Esophagus muscularis mucosa (tissue), 4 donors: Measurements from ENCODE around the gene KDSR. TPM values are rescaled to one million over a fixed set of nuclear protein-coding genes. Genes with fewer than 3 reads are reported as not detected.

Experiments
- DNase-seq: peaks from one replicate; pipeline ENCODE4 v3.0.0-alpha.2; 2017; ENCODE audit errors: extremely low spot score
- H3K27ac ChIP-seq, 4 donors: fragments of 200-600 bp; sonication (generic); replicated peaks in 1 of 4; 1 replicate in 3 of 4; 2 replicates in 1 of 4; pipeline ENCODE4 v1.5.1; 2016 to 2019; ENCODE audit warnings: mild to moderate bottlenecking in 1 of 4
- H3K27me3 ChIP-seq, 4 donors: fragments of 200-600 bp; sonication (generic); one replicate each; pipeline versions ENCODE4 v1.5.1 to v1.6.0; 2016 to 2019
- H3K36me3 ChIP-seq, 4 donors: fragments of 200-600 bp; sonication (generic); one replicate each; pipeline ENCODE4 v1.5.1; 2016 to 2019
- H3K4me1 ChIP-seq, 4 donors: fragments of 200-600 bp; sonication (generic); one replicate each; pipeline ENCODE4 v1.5.1; 2016 to 2019
- H3K4me3 ChIP-seq, 4 donors: fragments of 200-600 bp; sonication (generic); 1 replicate in 2 of 4; 2 replicates in 2 of 4; pipeline ENCODE4 v1.5.1; 2016 to 2019; ENCODE audit warnings: mild to moderate bottlenecking in 4 of 4, moderate library complexity in 1 of 4
- H3K9me3 ChIP-seq, 4 donors: fragments of 200-600 bp; sonication (generic); 1 replicate in 3 of 4; 2 replicates in 1 of 4; pipeline ENCODE4 v1.5.1; 2016 to 2019
- EP300 ChIP-seq: sonication (generic); formaldehyde crosslinking; IDR thresholded peaks from one replicate; pipeline ENCODE4 v1.6.1; 2017; ENCODE audit warnings: antibody characterized with exemption
- POLR2A ChIP-seq: fragments of 450-650 bp; IDR thresholded peaks from one replicate; pipeline ENCODE4 v1.6.1; 2017; ENCODE audit warnings: antibody characterized with exemption, moderate library complexity, mild to moderate bottlenecking, low read depth
- POLR2AphosphoS5 ChIP-seq, 2 donors: sonication (generic); formaldehyde crosslinking; IDR thresholded peaks; one replicate each; pipeline ENCODE4 v1.6.1; 2017; ENCODE audit warnings: antibody characterized with exemption in 2 of 2
- WGBS: methylation state at CpG from one replicate; pipeline ENCODE4 v1.1.5; 2018; 5-methylcytosine and 5-hydroxymethylcytosine counted together
- intact Hi-C: fragments of 100-400 bp; cut with DNase I; formaldehyde crosslinking; loops from one replicate; pipeline ENCODE4 v1.15.1; 2023
- total RNA-seq, 4 donors: library from RNA; depleted of rRNA; stranded (reverse); fragments of >200 nt; gene quantifications; one replicate each; pipeline versions ENCODE4 v1.1.0 to v1.2.1, GENCODE V29; 2016
- TF ChIP-seq, protein P1 (sequence below), 3 experiments: fragments of 200-600 bp in 2 of 3; fragments of 450-650 bp in 1 of 3; sonication (generic) in 2 of 3; IDR thresholded peaks; one replicate each; pipeline ENCODE4 v1.5.1; 2017 to 2019; ENCODE audit warnings: antibody characterized with exemption in 3 of 3, mild to moderate bottlenecking in 2 of 3, moderate library complexity in 1 of 3

KDSR gene
- total RNA-seq, 4 donors from 2014 or later = 41.8 to 58.8 (median 49.8) TPM

DNA sequence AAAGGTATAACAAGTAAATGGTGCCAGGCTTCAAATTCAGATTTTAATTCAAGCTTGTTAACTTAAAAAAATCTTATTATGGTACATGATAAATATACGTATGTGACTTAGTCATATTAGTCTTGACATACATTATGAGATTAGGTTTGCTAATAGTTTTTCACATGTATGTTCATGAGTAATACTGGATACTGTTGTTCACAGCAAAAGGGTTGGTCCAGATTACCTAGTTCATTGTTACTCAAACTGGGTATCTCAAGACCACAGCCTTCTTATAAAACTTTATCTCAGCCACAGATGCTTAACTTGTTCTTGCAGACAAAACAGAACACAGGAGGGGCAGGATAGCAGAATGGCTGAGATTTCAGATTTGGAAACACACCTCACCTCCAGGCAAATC lies 28.5 kb upstream of the KDSR start:
- Histone ChIP-seq H3K27ac (no peak overlapping the region), H3K4me1 (no peaks in the 10 kb centered on the region), H3K4me3 (no peak overlapping the region), H3K27me3 (no peaks in the 10 kb centered on the region), H3K9me3 (no peaks in the 10 kb centered on the region), H3K36me3 (peaks cover 57 to 100% (median 84%) of the 10 kb centered on the region in 4 donors)
- TF ChIP-seq POLR2A (no peak), EP300 (no peak), POLR2AphosphoS5 (IDR thresholded peaks at IDR 0.05) (no peak)
- TF ChIP-seq, protein P1, sequence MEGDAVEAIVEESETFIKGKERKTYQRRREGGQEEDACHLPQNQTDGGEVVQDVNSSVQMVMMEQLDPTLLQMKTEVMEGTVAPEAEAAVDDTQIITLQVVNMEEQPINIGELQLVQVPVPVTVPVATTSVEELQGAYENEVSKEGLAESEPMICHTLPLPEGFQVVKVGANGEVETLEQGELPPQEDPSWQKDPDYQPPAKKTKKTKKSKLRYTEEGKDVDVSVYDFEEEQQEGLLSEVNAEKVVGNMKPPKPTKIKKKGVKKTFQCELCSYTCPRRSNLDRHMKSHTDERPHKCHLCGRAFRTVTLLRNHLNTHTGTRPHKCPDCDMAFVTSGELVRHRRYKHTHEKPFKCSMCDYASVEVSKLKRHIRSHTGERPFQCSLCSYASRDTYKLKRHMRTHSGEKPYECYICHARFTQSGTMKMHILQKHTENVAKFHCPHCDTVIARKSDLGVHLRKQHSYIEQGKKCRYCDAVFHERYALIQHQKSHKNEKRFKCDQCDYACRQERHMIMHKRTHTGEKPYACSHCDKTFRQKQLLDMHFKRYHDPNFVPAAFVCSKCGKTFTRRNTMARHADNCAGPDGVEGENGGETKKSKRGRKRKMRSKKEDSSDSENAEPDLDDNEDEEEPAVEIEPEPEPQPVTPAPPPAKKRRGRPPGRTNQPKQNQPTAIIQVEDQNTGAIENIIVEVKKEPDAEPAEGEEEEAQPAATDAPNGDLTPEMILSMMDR (IDR thresholded peaks at IDR 0.05) = no peak
- no peak for DNase-seq
- intact Hi-C loops = no loop called here
- WGBS = 94% methylated on average over 1 of the region's 1 CpG

DNA sequence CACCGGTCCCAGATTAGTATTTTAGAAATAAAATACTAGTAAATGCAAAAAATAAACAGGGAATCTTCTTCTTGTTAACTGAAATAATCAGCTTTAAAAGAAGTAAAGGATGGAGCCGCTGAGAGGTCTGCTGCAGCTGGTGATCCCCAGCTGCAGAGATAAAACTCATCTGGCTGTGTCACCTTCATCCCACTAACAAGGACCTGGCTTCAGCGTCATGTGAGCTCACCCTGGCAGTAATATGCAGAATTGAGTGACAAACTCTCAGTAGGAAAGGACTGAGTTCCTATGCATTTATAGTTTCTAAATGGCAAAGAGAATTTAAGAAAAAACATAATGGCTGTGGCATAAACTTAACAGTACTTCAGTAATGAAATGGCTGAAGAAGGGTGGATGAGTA lies 27.9 kb upstream of the KDSR start:
- no peaks in the 10 kb centered on the region for H3K9me3 ChIP-seq
- DNase-seq = no peak
- no peak overlapping the region for H3K27ac ChIP-seq
- no peak overlapping the region for H3K4me3 ChIP-seq
- intact Hi-C loops = no loop called here
- TF ChIP-seq POLR2AphosphoS5 (IDR thresholded peaks at IDR 0.05) (no peak), POLR2A (no peak), EP300 (no peak)
- TF ChIP-seq, protein P1 (IDR thresholded peaks at IDR 0.05) = no peak
- H3K4me1 ChIP-seq = no peaks in the 10 kb centered on the region
- H3K36me3 ChIP-seq = peaks cover 58 to 100% (median 85%) of the 10 kb centered on the region in 4 donors
- H3K27me3 ChIP-seq = no peaks in the 10 kb centered on the region
- 91% methylated on average over 3 of the region's 3 CpGs for WGBS

DNA sequence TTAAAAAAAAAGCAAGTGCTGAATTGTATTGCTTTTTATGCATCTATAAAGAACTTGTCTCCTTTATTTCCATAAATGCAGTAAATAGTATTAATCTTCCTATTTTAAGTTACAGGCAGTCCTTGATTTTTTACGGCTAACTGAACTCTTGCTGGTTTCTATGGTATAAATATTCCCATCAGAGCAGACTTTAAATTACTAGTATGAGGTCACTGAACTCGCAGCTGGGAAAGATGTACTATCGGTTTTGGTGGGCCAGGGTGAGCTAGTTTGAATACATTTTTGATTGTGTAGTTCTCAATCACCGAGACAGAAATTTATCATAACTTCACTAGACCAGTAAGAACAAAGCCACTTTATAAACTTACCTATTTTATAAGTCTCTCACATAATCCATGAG lies 20.9 kb upstream of the KDSR start:
- Histone ChIP-seq H3K9me3 (no peaks in the 10 kb centered on the region), H3K27me3 (no peaks in the 10 kb centered on the region), H3K4me3 (no peak overlapping the region), H3K4me1 (no peaks in the 10 kb centered on the region), H3K36me3 (peaks cover 15 to 59% (median 41%) of the 10 kb centered on the region in 4 donors), H3K27ac (no peak overlapping the region)
- 88% methylated on average over 4 of the region's 4 CpGs for whole genome bisulfite sequencing
- intact Hi-C loops = no loop called here
- DNase-seq = no peak
- TF ChIP-seq, protein P1 (IDR thresholded peaks at IDR 0.05) = no peak
- TF ChIP-seq POLR2AphosphoS5 (IDR thresholded peaks at IDR 0.05) = no peak
- TF ChIP-seq POLR2A = no peak
- no peak for TF ChIP-seq EP300

DNA sequence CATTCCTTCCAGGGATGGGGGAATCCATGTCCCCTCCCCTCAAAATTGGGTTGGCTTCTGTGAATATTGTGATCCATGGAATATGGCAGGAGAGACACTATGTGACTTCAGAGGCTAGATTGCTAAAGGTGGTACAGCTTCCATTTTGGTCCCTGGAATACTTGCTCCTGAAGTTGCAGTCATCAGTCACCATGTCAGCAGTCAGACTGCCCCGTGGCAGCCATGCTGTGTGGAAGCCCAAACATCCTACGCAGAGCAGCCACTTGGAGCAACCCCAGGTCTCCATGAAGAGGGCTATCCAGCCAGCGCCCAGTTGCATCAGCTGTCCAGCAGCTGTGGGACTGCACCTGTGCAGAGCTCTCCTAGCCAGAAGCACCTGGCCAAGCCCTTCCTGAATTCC lies 15.8 kb upstream of the KDSR start:
- H3K27ac ChIP-seq = no peak overlapping the region
- no peak for DNase-seq
- H3K9me3 ChIP-seq = no peaks in the 10 kb centered on the region
- 90% methylated on average over 2 of the region's 3 CpGs for WGBS
- intact Hi-C loops = no loop called here
- no peaks in the 10 kb centered on the region for H3K27me3 ChIP-seq
- TF ChIP-seq, protein P1 (IDR thresholded peaks at IDR 0.05) = no peak
- TF ChIP-seq EP300 (no peak), POLR2A (no peak), POLR2AphosphoS5 (IDR thresholded peaks at IDR 0.05) (no peak)
- H3K36me3 ChIP-seq = peaks cover 0 to 11% (median 5%) of the 10 kb centered on the region in 4 donors
- no peak overlapping the region for H3K4me3 ChIP-seq
- H3K4me1 ChIP-seq = no peaks in the 10 kb centered on the region

DNA sequence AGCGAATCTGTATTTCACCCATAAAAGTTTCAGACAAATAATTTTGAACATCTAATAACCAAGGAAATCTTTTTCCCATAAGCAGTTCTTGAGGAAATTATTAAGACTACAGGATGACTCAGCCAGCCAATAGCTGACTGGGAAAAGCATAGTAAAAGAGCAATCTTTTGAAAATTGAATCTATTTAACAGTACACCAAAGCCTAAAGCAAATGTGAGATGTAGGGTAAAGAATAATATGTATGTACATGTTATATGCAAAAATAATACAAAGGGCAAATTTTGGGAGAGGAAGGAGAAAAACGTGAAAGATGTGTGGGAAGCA lies 12.6 kb upstream of the KDSR start:
- no peak overlapping the region for H3K27ac ChIP-seq
- H3K4me1 ChIP-seq = no peaks in the 10 kb centered on the region
- TF ChIP-seq POLR2A = no peak
- no peak for TF ChIP-seq EP300
- TF ChIP-seq POLR2AphosphoS5 (IDR thresholded peaks at IDR 0.05) = no peak
- TF ChIP-seq, protein P1 (IDR thresholded peaks at IDR 0.05) = no peak
- no peak for DNase-seq
- peaks cover 0 to 9% (median 6%) of the 10 kb centered on the region in 4 donors for H3K9me3 ChIP-seq
- H3K27me3 ChIP-seq = no peaks in the 10 kb centered on the region
- WGBS = 71% methylated on average over 2 of the region's 2 CpGs
- H3K4me3 ChIP-seq = no peak overlapping the region
- intact Hi-C loops = no loop called here
- peaks cover 0 to 6% (median 0%) of the 10 kb centered on the region in 4 donors for H3K36me3 ChIP-seq
